GM18907 (cell line): ENCODE results near the gene GRB7.
"Not testable (repeated sequence)": the region's sequence is repeated elsewhere in the genome, so short reads cannot be mapped to it uniquely, and the experiment has no call there.

ENCODE experiments used
- ATAC-seq: cut with Tn5 transposase; IDR thresholded peaks from one replicate; pipeline ENCODE4 v1.9.1; 2021; ENCODE audit warnings: mild to moderate bottlenecking, moderate library complexity; ENCODE audit not compliant: unreplicated experiment

Gene GRB7

GRCh38 chr17:39737760-39738567, at the start of gene GRB7:
GRB7 (plus strand) TSS chr17:39737938; CDS start chr17:39742302, 4,364 bp downstream.
- no peak for ATAC-seq

GRCh38 chr17:39688475-39688835, 49.3 kb upstream of the GRB7 start:
- ATAC-seq: no peak

DNA sequence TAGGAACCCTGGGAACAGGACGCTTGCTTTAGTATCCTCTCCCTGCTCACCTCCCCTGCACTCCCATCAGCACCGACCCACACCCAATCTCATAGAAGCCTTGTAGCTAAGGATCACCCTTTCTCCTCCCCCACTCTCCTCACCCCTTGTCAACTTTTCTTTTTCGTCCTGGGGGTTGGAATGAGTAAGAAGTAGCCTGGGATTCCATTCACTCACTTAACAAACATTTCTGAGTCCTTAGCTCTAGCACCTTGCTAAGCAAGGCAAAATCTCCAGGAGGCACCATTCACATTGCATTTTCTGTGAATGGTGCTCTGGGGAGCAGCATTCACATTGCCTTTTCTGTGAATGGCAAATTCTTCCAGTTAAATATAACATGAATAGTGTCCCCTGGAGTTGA, 48.8 kb upstream of the GRB7 start:
- no peak for ATAC-seq

DNA sequence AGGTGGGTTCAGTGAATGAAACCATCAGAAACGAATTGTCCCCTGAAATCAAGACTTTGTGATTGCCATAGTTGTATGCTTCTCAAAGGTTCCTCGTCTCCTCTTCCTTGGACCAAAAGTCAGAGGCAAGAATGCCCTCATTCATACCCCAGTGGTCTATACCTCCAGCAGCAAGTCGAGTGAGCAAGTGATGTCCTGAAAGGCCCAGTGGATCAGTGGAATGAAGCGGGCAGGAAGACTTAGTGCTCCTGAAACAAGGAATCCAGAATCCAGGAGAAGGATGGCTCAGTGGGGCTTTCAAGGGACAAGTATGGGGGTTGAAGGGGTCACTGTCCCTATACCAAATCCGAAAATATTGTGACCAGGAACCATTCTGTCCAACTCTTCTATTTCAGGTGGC, 43.1 kb upstream of the GRB7 start:
- no peak for ATAC-seq

DNA sequence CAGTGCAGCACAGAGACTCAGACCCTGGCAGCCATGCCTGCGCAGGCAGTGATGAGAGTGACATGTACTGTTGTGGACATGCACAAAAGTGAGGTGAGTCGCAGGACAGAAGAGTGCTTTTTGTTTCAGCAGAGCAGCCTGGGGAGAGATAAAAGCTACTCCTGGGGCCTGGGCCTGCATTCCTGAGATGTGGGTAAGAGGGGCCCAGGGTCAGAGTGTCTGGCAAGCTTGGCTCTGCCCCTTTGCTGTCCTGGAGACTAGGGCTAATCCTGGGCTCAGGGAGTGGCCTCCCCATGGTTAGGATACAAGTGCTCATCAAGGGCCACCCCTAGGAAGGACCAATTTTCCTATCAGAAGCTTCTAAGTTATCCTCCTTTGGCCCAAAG, 42.7 kb upstream of the GRB7 start:
- ATAC-seq: no peak

- ATAC-seq: no peak
These were observed 41.0 kb upstream of the GRB7 start for GRCh38 chr17:39696731-39697130.

DNA sequence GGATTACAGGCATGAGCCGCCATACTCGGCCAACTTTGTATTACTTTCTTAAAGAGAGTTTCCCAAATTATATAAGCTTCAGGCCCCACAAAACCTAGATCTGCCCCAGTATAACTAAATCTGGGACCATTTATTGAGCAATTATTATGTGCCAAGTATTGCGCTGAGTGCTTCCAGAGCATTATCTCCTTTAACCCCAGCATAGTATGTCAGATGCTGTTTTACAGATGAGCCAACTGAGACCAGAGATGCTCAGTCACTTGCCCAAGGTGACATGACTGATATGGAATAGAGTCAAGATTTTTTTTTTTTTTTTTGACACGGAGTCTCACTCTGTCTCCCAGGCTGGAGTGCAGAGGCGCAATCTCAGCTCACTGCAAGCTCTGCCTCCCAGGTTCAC, 39.8 kb upstream of the GRB7 start:
- ATAC-seq: no peak

- not testable (repeated sequence) for ATAC-seq
These were observed 38.5 kb upstream of the GRB7 start for GRCh38 chr17:39699157-39699817.

DNA sequence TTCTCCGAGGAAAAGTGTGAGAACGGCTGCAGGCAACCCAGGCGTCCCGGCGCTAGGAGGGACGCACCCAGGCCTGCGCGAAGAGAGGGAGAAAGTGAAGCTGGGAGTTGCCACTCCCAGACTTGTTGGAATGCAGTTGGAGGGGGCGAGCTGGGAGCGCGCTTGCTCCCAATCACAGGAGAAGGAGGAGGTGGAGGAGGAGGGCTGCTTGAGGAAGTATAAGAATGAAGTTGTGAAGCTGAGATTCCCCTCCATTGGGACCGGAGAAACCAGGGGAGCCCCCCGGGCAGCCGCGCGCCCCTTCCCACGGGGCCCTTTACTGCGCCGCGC, 38.0 kb upstream of the GRB7 start, which contains the start of gene ERBB2:
Gene ERBB2 (plus strand): TSS at position 247 of the 330 bp plus-strand sequence. CDS start 175 bp downstream, outside the sequence.
- ATAC-seq: no peak

DNA sequence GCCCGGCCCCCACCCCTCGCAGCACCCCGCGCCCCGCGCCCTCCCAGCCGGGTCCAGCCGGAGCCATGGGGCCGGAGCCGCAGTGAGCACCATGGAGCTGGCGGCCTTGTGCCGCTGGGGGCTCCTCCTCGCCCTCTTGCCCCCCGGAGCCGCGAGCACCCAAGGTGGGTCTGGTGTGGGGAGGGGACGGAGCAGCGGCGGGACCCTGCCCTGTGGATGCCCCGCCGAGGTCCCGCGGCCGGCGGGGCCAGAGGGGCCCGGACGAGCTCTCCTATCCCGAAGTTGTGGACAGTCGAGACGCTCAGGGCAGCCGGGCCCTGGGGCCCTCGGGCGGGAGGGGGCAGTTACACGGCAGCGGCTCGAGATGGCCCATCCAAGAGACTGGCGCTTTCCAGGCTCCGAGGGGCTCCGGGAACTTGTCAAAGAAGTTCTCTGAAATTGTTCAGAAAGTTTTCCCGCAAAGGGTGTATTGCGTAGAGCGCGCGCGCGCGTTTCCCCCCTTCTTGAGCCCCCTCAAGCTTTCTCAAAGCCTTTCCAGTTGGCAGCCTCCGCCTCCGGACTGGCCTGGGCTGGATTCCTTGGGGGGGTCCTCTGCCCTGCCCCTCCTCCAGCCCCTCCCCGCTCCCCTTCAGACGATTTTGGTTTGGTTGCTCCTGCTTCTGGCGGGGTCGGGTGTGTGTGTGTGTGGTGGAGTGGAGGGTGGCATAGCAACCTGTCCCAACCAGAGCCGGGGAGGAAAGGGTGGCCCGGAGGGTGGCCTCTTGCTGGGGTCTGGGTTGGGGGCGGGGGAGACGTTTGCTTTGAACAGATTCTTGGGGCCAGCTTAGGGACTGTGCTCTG, 37.4 kb upstream of the GRB7 start:
- ATAC-seq: no peak

DNA sequence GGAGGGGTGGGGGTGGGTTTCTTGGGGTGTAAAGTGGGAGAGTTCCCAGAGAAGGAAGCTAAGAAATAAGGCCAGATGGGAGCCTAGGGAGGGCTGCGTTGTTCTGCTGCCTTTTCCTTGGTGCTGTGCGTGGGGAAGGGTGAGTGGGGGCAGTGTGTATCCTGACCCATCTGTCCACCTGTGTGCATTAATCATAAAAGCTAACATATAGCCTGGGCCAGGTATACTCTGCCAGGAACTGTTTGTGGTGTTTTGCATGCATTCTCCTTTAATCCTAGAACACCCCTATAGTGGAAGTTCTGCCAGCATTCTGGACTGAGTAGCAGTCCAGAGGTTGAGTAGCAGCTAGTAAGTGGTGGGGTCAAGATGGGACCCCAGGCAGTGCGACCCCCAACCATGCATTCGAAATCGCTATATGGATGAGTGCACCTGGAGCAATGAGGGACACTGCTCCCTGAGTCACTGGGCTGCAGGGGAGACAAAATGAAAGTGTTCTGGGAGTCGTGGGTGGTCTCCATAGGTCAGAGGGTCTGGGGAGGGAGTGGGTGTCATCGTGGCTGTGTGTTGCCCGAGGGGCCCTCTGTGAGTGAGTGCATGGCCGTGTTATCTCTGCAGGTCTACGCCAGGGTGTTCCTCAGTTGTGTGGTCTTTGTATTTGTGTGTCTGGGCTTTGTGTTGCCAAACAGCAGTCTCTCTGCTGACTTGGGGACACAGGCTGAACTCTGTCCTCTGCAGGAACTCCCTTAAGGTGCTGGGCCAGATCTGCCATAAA, 36.5 kb upstream of the GRB7 start:
- ATAC-seq: no peak

- no peak for ATAC-seq
These were observed 35.8 kb upstream of the GRB7 start for GRCh38 chr17:39701784-39702422.

GRCh38 chr17:39702901-39703893, 34.5 kb upstream of the GRB7 start:
- ATAC-seq: no peak

- ATAC-seq: no peak
These were observed 33.8 kb upstream of the GRB7 start for GRCh38 chr17:39703913-39704312.

DNA sequence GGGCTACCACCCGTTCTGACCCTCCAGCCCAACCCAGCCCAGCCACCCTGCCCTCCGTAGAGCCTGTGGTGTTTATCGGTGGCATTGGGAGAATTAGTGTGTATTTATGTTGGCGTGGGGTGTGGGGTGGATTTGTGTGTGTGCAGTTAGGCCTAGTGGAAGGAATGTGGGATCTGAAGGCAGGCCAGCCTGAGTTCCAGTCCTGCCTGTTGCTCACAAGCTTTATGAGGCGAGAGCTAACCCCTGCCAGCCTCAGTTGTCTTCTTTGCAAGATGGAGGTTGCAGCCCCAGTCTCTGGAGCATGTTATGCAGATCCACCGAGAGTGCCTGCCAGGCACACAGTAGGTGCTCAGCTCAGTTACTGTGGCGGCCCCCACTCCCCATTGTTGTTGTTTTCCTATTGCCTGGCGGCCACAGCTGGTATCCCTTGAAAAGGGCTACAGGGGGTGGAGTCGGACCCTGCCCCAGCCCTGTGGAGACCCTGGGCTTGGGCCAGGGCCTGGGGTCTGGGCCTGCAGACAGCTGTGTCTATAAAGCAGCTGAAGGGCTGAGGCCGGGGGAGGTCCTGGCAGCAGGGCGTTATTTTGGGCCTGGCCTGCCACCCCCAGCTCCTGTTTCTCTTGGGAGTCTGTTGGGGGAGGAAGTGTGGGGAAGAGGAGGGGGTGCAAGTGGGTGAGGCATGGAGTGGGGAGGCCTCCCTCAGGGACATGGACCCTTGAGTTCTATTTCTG, 32.8 kb upstream of the GRB7 start:
- ATAC-seq: no peak

DNA sequence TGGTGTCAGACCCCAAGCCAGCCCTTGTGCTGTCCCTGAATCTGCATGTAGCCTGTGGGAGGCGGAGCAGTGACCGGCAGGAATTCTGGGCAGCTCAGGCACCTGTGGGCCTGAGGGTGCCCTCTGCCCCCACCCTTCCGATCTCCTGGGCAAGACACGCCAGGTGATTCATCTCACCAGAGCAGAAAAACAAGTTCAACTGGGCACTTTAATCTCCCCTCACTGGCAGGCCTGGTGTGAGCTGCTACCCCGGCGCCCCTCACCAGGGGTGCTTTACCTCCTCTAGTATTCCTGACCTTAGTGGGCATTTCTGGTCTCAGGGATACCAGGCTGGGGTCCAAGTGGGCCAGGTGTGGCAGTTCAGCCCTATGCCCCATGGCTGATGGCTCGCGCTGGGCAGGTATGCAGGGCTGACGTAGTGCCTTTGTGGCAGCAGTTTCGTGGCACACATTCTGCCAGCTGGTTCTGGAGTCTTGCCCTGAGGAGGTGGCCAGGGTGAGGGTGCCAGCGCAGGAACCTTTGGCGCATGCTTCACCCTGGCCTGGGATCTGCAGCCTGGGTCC, 31.9 kb upstream of the GRB7 start:
- no peak for ATAC-seq

- ATAC-seq: no peak
These were observed 31.4 kb upstream of the GRB7 start for GRCh38 chr17:39706383-39706782.

- no peak for ATAC-seq
These were observed 30.8 kb upstream of the GRB7 start for GRCh38 chr17:39706921-39707337.
